ENCODE data around the gene SPINT1. TPM values are rescaled to one million over a fixed set of nuclear protein-coding genes. Genes with fewer than 3 reads are reported as not detected.

The SPINT1 gene
- total and polyA plus RNA-seq, 2 of the 13 experiments (the other 11 are each of a cell fraction or from before 2014, with no cell fraction given): 0.49 to 2.5 TPM

- TF ChIP-seq, protein P1, sequence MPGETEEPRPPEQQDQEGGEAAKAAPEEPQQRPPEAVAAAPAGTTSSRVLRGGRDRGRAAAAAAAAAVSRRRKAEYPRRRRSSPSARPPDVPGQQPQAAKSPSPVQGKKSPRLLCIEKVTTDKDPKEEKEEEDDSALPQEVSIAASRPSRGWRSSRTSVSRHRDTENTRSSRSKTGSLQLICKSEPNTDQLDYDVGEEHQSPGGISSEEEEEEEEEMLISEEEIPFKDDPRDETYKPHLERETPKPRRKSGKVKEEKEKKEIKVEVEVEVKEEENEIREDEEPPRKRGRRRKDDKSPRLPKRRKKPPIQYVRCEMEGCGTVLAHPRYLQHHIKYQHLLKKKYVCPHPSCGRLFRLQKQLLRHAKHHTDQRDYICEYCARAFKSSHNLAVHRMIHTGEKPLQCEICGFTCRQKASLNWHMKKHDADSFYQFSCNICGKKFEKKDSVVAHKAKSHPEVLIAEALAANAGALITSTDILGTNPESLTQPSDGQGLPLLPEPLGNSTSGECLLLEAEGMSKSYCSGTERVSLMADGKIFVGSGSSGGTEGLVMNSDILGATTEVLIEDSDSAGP (CRISPR knock-in tag; IDR thresholded peaks at IDR 0.05; ENCODE audit: borderline replicate concordance): peak; percentile 81
- TF ChIP-seq, protein P2, sequence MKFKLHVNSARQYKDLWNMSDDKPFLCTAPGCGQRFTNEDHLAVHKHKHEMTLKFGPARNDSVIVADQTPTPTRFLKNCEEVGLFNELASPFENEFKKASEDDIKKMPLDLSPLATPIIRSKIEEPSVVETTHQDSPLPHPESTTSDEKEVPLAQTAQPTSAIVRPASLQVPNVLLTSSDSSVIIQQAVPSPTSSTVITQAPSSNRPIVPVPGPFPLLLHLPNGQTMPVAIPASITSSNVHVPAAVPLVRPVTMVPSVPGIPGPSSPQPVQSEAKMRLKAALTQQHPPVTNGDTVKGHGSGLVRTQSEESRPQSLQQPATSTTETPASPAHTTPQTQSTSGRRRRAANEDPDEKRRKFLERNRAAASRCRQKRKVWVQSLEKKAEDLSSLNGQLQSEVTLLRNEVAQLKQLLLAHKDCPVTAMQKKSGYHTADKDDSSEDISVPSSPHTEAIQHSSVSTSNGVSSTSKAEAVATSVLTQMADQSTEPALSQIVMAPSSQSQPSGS (CRISPR knock-in tag; IDR thresholded peaks at IDR 0.05): peak; percentile 13; the same call in 1 of the 2 replicates
- TF ChIP-seq AGO1 (IDR thresholded peaks at IDR 0.05; ENCODE audit: low read depth, low read length, poor library complexity, severe bottlenecking) (no peak), ZBTB14 (CRISPR knock-in tag; IDR thresholded peaks at IDR 0.05) (no peak), MXD3 (CRISPR knock-in tag; IDR thresholded peaks at IDR 0.05) (no peak; the same call in 1 of the 2 replicates), GABPA (IDR thresholded peaks at IDR 0.05; ENCODE audit: low read depth, low read length) (peak; percentile 65), GABPA (CRISPR knock-in tag; IDR thresholded peaks at IDR 0.05; ENCODE audit: low read depth) (peak; percentile 94), TEAD2 (CRISPR knock-in tag; IDR thresholded peaks at IDR 0.05) (no peak), ZBTB2 (CRISPR knock-in tag; IDR thresholded peaks at IDR 0.05; ENCODE audit: low read depth) (peak; percentile 17; the same call in 1 of the 2 replicates), FOXO1 (CRISPR knock-in tag; IDR thresholded peaks at IDR 0.05) (no peak), CENPT (CRISPR knock-in tag; IDR thresholded peaks at IDR 0.05; ENCODE audit: low read depth) (peak; percentile 66; the same call in 1 of the 2 replicates), ATRX (CRISPR knock-in tag; IDR thresholded peaks at IDR 0.05; ENCODE audit: borderline replicate concordance) (no peak), ZNF260 (CRISPR knock-in tag; IDR thresholded peaks at IDR 0.05; ENCODE audit: borderline replicate concordance, low read depth) (no peak), NCOR1 (IDR thresholded peaks at IDR 0.05; ENCODE audit: borderline replicate concordance, low read length) (no peak; the same call in 1 of the 2 replicates), NFE2L2 (IDR thresholded peaks at IDR 0.05; ENCODE audit: low read length) (no peak), AHR (CRISPR knock-in tag; IDR thresholded peaks at IDR 0.05) (no peak), SSRP1 (CRISPR knock-in tag; IDR thresholded peaks at IDR 0.05) (no peak), ZBTB1 (CRISPR knock-in tag; IDR thresholded peaks at IDR 0.05; ENCODE audit: borderline replicate concordance) (no peak), GATAD1 (CRISPR knock-in tag; IDR thresholded peaks at IDR 0.05) (peak; percentile 93), CENPX (CRISPR knock-in tag; IDR thresholded peaks at IDR 0.05) (no peak), FLYWCH1 (CRISPR knock-in tag; IDR thresholded peaks at IDR 0.05) (no peak), IRF9 (CRISPR knock-in tag; IDR thresholded peaks at IDR 0.05; ENCODE audit: borderline replicate concordance) (no peak; the same call in 1 of the 2 replicates)
These were observed 50.2 kb downstream of the SPINT1 start, which contains the start of gene VPS18 (continued) for GRCh38 chr15:40893733-40894680.
